GM19438 (cell line): ENCODE results near the gene DZIP1.

Source experiments
- ATAC-seq: cut with Tn5 transposase; IDR thresholded peaks from one replicate; pipeline ENCODE4 v1.9.1; 2021; ENCODE audit warnings: low read depth; ENCODE audit not compliant: unreplicated experiment

Gene DZIP1

GRCh38 chr13:95553581-95554385 lies 90.7 kb downstream of the DZIP1 start:
- peak; percentile 29 for ATAC-seq

GRCh38 chr13:95552539-95553441 lies 91.7 kb downstream of the DZIP1 start, which contains the start of gene CLDN10:
CLDN10 (plus strand) TSS chr13:95552720; CDS start chr13:95552754, 34 bp downstream.
- peak; percentile 55 for ATAC-seq

GRCh38 chr13:95552208-95552538 lies 92.3 kb downstream of the DZIP1 start:
- no peak for ATAC-seq

GRCh38 chr13:95547531-95548167 lies 96.9 kb downstream of the DZIP1 start:
- no peak for ATAC-seq

DNA sequence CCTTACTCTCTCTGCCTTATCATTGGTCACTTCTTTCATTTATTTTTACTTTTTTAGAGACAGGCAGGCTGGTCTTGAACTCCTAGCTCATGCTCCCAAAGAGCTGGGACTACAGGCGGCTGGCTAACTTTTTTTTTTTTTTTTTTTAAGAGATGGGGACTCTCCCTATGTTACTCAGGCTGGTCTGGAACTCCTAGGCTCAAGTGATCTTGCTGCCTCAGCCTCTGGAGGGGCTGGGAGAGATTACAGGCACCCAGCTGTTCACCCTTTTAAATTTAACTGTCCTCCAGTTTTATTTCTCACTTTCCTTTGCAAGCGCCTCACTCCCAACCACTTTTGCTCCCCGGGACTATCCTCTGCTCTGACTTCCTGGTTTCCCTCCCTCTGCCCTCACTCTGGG lies 97.6 kb downstream of the DZIP1 start:
- no peak for ATAC-seq

DNA sequence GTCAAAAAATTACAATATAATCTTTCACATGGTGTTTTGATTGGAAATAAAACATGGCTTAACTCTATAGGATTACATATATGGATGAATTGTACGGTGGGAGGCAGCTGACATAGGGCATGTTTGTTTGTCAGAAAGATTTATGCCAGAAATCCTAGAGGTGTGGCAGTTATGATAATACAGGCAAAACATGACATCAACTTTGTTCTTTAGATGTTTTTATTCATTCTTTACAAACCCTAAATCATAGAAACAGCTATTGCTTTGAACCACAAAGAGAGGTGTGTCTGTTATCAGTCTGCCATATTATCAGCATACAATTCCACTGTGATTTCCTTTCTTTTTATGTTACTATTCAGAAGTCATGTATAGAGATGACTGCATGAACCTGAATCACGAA lies 100.2 kb downstream of the DZIP1 start:
- no peak for ATAC-seq

DNA sequence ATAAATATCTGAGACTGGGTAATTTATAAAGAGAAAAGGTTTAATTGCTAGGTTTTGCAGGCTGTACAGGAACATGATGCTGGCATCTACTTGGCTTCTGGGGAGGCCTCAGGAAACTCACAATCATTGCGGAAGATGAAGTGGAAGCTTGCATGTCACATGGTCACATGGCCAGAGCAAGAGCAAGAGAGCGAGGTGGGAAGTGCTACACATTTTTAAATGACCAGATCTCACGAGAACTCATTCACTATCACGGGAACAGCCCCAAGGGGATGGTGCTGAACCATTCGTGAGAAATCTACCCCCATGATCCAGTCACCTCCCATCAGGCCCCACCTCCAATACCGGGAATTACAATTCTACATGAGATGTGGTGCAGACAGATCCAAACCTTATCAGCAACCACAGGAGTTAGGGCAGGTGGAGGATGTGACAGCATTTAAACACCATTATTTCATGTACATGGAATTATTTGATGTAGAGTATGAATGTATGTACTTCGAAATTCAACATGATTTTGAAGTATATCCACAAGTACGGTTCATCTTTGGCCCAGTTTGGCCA lies 102.5 kb downstream of the DZIP1 start:
- ATAC-seq: no peak

GRCh38 chr13:95541308-95541707 lies 103.2 kb downstream of the DZIP1 start:
- no peak for ATAC-seq

DNA sequence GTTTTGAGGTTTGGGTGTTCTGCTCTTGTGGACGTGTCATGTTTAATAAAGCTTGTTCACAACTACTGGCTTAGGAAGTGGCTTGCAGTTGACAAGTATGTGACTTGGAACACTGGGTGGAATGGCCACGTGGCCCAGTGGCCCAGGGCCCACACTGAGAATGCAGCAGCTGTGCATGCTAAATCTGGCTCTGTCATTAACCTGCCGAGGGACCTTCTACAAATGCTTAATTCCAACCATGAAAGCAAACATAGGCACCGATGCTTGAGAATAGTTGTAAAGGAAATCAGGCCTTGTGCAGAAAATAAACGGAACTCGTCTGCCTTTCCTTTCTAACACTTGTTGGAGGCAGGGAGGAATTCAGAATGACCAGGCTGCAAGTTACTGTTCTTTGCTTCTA lies 103.6 kb downstream of the DZIP1 start:
- no peak for ATAC-seq

DNA sequence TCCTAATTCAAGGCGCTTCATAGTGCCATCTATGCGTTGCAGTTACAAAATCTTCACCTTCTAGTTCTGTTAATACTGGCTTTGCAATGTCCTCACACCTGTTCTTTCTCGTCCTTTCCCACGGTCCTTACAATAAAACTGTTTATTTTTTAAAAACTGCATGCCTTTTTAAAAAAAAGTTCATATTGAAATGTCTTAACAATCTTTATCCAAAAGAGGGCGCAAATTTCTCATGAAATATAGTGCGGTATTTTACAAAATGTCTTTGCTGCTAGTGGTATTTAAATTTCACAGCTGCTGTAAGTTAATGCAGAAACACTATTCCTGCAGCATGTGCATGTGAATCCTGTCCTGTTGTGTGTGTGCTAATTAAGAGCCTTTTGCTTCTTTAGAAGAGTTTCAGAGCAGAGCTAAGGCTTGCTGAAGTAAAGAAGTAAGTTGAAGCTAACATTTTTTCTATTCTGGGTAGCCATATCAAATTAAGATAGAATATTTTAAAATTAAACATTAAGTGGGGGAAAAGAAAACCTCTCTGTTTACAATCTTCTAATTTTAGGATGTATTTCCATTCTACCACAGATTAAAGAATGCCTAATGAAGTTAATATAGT lies 107.8 kb downstream of the DZIP1 start:
- no peak for ATAC-seq

GRCh38 chr13:95535243-95535642 lies 109.3 kb downstream of the DZIP1 start:
- no peak for ATAC-seq

- ATAC-seq: no peak
Measured at GRCh38 chr13:95533545-95534160, 110.9 kb downstream of the DZIP1 start.

DNA sequence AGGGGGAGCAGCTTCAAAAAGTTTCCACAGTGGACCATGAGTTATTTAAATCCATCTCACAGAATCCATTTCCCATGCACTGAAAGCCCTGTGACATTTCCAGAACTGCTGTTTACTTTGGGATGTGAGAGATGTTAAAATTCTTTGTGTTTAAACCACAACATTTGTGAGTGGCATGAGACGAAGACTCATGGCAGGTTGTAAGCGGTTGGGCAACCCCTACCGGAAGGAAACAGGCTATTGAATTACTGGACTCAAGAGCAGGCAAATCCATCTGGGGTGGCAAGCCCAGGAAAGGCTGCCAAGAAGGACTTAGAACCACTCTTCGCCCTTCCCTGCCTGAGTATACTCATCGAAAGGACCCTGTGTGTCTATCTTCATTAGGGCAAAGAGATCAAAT lies 114.3 kb downstream of the DZIP1 start:
- no peak for ATAC-seq
